SK-N-SH treated with all-trans-retinoic acid at 6 μM for 48 hours (cell line): ENCODE data around the gene IQSEC1.
"Not testable (repeated sequence)": the region's sequence is repeated elsewhere in the genome, so short reads cannot be mapped to it uniquely, and the experiment has no call there.

Experiments used
- ATAC-seq: fragments of 200-7000 bp; cut with Tn5 transposase; 3 replicates; pipeline ENCODE4 v1.9.1; 2020; ENCODE audit warnings: mild to moderate bottlenecking, moderate library complexity
- ARNTL ChIP-seq: fragments of 450-650 bp; formaldehyde crosslinking; IDR thresholded peaks from 2 replicates; pipeline ENCODE4 v1.5.0; 2020; ENCODE audit warnings: low read depth, mild to moderate bottlenecking, moderate library complexity, borderline replicate concordance
- BACH2 ChIP-seq: fragments of 250-450 bp; sonication (Bioruptor Pico); IDR thresholded peaks from 2 replicates; pipeline ENCODE4 v1.9.0; 2021; ENCODE audit warnings: mild to moderate bottlenecking, borderline replicate concordance
- CSDC2 ChIP-seq: fragments of 250-450 bp; sonication (Bioruptor Pico); IDR thresholded peaks from 2 replicates; pipeline ENCODE4 v1.5.0; 2020; ENCODE audit warnings: mild to moderate bottlenecking, moderate library complexity
- CSRNP3 ChIP-seq: fragments of 250-450 bp; sonication (Bioruptor Pico); IDR thresholded peaks from 2 replicates; pipeline ENCODE4 v1.5.1; 2021; ENCODE audit warnings: mild to moderate bottlenecking, moderate library complexity
- ESRRG ChIP-seq: fragments of 250-450 bp; sonication (Bioruptor Pico); IDR thresholded peaks from 2 replicates; pipeline ENCODE4 v1.6.1; 2021; ENCODE audit warnings: mild to moderate bottlenecking
- GLIS3 ChIP-seq: fragments of 250-450 bp; sonication (Bioruptor Pico); IDR thresholded peaks from 2 replicates; pipeline ENCODE4 v1.5.0; 2020; ENCODE audit warnings: mild to moderate bottlenecking, moderate library complexity
- ISL1 ChIP-seq: fragments of 250-450 bp; sonication (Bioruptor Pico); IDR thresholded peaks from 2 replicates; pipeline ENCODE4 v2.1.2; 2022; ENCODE audit warnings: mild to moderate bottlenecking, moderate library complexity
- OSR1 ChIP-seq: fragments of 250-450 bp; sonication (Bioruptor Pico); IDR thresholded peaks from 2 replicates; pipeline ENCODE4 v1.8.0; 2022; ENCODE audit warnings: moderate library complexity, mild to moderate bottlenecking, inconsistent platforms
- PPARA ChIP-seq: fragments of 250-450 bp; sonication (Bioruptor Pico); IDR thresholded peaks from 2 replicates; pipeline ENCODE4 v1.5.0; 2020; ENCODE audit warnings: mild to moderate bottlenecking, borderline replicate concordance
- SNAI2 ChIP-seq: fragments of 250-450 bp; sonication (Bioruptor Pico); IDR thresholded peaks from 2 replicates; pipeline ENCODE4 v1.5.0; 2020; ENCODE audit warnings: mild to moderate bottlenecking, moderate library complexity
- TOX ChIP-seq: fragments of 250-450 bp; sonication (Bioruptor Pico); IDR thresholded peaks from 2 replicates; pipeline ENCODE4 v1.8.0; 2021; ENCODE audit warnings: mild to moderate bottlenecking, moderate library complexity, borderline replicate concordance
- ZC3H10 ChIP-seq: fragments of 250-450 bp; sonication (Bioruptor Pico); IDR thresholded peaks from 2 replicates; pipeline ENCODE4 v1.5.1; 2021; ENCODE audit warnings: mild to moderate bottlenecking, moderate library complexity
- ZFP3 ChIP-seq: fragments of 250-450 bp; sonication (Bioruptor Pico); IDR thresholded peaks from 2 replicates; pipeline ENCODE4 v1.5.0; 2020; ENCODE audit warnings: mild to moderate bottlenecking, moderate library complexity
- ZNF70 ChIP-seq: fragments of 450-650 bp; formaldehyde crosslinking; IDR thresholded peaks from 2 replicates; pipeline ENCODE4 v1.5.0; 2020; ENCODE audit warnings: mild to moderate bottlenecking, moderate library complexity
- ZNF8 ChIP-seq: fragments of 450-650 bp; formaldehyde crosslinking; IDR thresholded peaks from 2 replicates; pipeline ENCODE4 v1.5.0; 2020; ENCODE audit warnings: mild to moderate bottlenecking, moderate library complexity

IQSEC1 gene

DNA sequence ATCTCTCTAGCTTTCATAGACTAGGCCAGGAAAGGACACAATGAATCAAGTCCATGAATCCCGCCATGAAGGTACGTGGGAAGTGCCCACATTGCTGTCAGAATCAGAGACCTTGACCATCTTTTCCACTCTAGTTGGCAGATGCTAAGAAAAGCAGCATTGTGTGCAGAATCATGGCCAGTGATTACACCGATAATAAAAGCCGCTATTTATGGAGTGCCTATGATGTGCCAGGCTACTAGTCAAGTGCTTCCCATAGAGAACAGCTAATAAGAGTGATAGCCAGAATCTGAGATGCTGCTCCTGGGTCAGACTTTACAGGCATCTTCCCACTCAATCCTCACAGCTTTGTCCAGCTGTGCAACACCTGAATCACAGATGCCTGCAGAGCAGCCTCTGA lies 218.7 kb downstream of the IQSEC1 start:
- TF ChIP-seq PPARA (CRISPR knock-in tag) (no peak), BACH2 (CRISPR knock-in tag) (no peak), SNAI2 (CRISPR knock-in tag) (no peak), CSRNP3 (CRISPR knock-in tag) (no peak), OSR1 (CRISPR knock-in tag) (no peak), GLIS3 (CRISPR knock-in tag) (no peak), ZNF70 (CRISPR knock-in tag) (no peak), ARNTL (no peak), TOX (CRISPR knock-in tag) (no peak), CSDC2 (CRISPR knock-in tag) (no peak), ZNF8 (CRISPR knock-in tag) (no peak), ZC3H10 (no peak), ISL1 (CRISPR knock-in tag) (no peak), ESRRG (no peak)
- no peak for ATAC-seq

GRCh38 chr3:12853847-12854246 lies 219.4 kb downstream of the IQSEC1 start:
- not testable (repeated sequence) for ATAC-seq

DNA sequence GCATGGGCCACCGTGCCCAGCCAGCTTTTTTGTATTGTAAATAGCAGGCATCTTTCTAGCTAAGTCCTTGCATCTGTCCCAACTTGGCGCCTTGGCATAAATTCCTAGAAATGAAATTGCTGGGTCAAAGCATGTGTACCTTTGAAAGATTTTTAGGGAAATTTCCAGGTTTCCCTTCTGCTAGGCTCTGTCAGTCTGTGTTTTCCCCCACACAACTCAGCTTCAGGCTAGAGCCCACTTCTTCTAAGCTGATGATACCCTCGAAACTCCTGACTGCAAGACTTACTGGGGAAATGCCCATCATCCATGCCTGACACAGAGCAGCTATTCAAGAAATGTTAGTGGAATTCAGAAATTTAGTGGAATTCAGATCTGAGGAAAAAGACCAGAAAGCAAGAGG lies 221.0 kb downstream of the IQSEC1 start:
- TF ChIP-seq ESRRG (no peak), ZFP3 (CRISPR knock-in tag) (no peak), OSR1 (CRISPR knock-in tag) (no peak)
- TF ChIP-seq, all 23 proteins: peak for 0
- no peak for ATAC-seq
